Measurements from ENCODE around the gene SLC25A12.

The SLC25A12 gene, protein sequence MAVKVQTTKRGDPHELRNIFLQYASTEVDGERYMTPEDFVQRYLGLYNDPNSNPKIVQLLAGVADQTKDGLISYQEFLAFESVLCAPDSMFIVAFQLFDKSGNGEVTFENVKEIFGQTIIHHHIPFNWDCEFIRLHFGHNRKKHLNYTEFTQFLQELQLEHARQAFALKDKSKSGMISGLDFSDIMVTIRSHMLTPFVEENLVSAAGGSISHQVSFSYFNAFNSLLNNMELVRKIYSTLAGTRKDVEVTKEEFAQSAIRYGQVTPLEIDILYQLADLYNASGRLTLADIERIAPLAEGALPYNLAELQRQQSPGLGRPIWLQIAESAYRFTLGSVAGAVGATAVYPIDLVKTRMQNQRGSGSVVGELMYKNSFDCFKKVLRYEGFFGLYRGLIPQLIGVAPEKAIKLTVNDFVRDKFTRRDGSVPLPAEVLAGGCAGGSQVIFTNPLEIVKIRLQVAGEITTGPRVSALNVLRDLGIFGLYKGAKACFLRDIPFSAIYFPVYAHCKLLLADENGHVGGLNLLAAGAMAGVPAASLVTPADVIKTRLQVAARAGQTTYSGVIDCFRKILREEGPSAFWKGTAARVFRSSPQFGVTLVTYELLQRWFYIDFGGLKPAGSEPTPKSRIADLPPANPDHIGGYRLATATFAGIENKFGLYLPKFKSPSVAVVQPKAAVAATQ

DNA sequence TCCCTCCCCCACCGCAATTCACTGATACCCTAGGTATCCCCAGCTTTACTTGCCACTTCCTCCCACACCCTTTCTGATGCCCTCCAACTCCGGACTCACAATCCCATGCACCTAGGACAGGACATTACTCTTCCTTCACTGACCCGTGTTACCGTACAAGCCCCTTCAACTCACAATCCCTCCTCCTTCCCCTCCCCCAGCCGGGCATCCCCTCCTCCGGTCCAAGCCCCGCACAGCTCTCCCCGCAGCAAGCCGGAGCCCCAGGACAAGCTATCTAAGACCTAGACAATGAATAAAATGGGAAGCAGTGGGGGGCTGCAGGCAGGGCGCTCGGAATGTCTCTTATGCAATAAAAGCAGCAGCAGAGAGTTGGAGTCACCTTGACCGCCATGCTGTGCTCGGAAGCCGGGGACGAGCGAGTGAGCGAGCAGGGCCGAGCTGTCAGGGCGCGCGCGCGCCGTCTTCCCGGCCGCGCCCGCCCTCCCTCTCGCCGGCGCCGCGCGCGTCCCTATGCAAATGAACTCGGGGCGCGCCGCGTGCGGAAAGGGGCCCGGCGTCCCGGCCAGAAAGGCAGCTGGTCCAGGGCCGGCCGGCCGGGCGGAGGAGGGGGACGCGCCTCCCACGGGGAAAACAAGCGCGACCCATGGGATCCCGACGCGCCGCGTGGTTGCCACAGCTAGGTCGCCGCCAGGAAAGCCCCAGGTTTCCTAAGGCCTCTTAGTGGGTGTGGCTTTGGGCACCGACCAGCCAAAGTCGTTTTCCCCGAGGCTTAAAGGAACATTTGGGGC is at the start of gene SLC25A12:
SLC25A12 (minus strand) TSS at position 421 of the 788 bp plus-strand sequence; CDS start at position 391, 30 bp downstream.
- H3K27me3 ChIP-seq (ENCODE audit: insufficient read depth, poor library complexity, severe bottlenecking): no peaks in the 10 kb centered on the region
- DNase-seq (ENCODE audit: low spot score) (peak; percentile 77), ATAC-seq (ENCODE audit: low read depth) (peak; percentile 95)
- H3K27ac ChIP-seq (ENCODE audit: poor library complexity, severe bottlenecking): peak within 1 kb of the TSS; percentile 16
- H3K4me3 ChIP-seq (ENCODE audit: severe bottlenecking): peak within 1 kb of the TSS; percentile 68
- H3K9me3 ChIP-seq (ENCODE audit: severe bottlenecking): no peaks in the 10 kb centered on the region
- H3K36me3 ChIP-seq (ENCODE audit: low read depth): peaks cover 22% of the 10 kb centered on the region
- H3K4me1 ChIP-seq (ENCODE audit: insufficient read depth, poor library complexity, severe bottlenecking): peaks cover 13% of the 10 kb centered on the region
- TF ChIP-seq, protein P1, sequence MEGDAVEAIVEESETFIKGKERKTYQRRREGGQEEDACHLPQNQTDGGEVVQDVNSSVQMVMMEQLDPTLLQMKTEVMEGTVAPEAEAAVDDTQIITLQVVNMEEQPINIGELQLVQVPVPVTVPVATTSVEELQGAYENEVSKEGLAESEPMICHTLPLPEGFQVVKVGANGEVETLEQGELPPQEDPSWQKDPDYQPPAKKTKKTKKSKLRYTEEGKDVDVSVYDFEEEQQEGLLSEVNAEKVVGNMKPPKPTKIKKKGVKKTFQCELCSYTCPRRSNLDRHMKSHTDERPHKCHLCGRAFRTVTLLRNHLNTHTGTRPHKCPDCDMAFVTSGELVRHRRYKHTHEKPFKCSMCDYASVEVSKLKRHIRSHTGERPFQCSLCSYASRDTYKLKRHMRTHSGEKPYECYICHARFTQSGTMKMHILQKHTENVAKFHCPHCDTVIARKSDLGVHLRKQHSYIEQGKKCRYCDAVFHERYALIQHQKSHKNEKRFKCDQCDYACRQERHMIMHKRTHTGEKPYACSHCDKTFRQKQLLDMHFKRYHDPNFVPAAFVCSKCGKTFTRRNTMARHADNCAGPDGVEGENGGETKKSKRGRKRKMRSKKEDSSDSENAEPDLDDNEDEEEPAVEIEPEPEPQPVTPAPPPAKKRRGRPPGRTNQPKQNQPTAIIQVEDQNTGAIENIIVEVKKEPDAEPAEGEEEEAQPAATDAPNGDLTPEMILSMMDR (IDR thresholded peaks at IDR 0.05; ENCODE audit: poor library complexity, severe bottlenecking): no peak

DNA sequence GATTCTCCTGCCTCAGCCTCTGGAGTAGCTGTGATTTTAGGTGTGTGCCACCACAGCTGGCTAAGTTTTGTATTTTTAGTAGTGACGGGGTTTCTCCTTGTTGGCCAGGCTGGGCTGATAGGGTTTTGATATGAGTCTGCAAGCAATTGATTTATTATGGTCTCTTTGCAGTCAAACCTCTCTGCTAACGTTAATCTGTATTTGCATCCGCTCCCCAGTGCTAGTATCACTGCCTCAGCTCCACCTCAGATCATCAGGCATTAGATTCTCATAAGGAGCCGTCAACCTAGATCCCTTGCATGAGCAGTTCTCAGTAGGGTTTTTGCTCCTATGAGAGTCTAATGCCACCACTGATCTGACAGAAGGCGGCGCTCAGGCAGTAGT is 47.3 kb upstream of the SLC25A12 start:
- H3K27ac ChIP-seq (ENCODE audit: poor library complexity, severe bottlenecking): no peak overlapping the region
- H3K27me3 ChIP-seq (ENCODE audit: insufficient read depth, poor library complexity, severe bottlenecking): no peaks in the 10 kb centered on the region
- peaks cover 6% of the 10 kb centered on the region for H3K36me3 ChIP-seq (ENCODE audit: low read depth)
- TF ChIP-seq, protein P1 (IDR thresholded peaks at IDR 0.05; ENCODE audit: poor library complexity, severe bottlenecking): no peak
- H3K4me3 ChIP-seq (ENCODE audit: severe bottlenecking): no peak overlapping the region
- no peaks in the 10 kb centered on the region for H3K9me3 ChIP-seq (ENCODE audit: severe bottlenecking)
- no peak for DNase-seq (ENCODE audit: low spot score)
- no peaks in the 10 kb centered on the region for H3K4me1 ChIP-seq (ENCODE audit: insufficient read depth, poor library complexity, severe bottlenecking)
- ATAC-seq (ENCODE audit: low read depth): no peak

DNA sequence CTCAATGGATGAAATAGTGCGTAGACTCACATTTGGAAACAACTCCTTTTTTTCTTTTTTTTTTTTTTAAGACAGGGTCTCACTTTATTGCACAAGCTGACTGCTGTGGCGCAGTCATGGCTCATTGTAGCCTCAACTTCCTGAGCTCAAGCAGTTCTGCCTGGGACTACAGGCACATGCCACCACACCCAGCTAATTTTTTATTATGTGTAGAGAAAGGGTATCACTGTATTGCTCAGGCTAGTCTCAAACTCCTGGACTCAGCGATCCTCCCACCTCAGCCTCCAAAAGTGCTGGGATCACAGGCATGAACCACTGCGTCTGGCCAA is 45.7 kb upstream of the SLC25A12 start:
- DNase-seq (ENCODE audit: low spot score): no peak
- no peak for ATAC-seq (ENCODE audit: low read depth)
- no peaks in the 10 kb centered on the region for H3K4me1 ChIP-seq (ENCODE audit: insufficient read depth, poor library complexity, severe bottlenecking)
- no peaks in the 10 kb centered on the region for H3K27me3 ChIP-seq (ENCODE audit: insufficient read depth, poor library complexity, severe bottlenecking)
- no peaks in the 10 kb centered on the region for H3K9me3 ChIP-seq (ENCODE audit: severe bottlenecking)
- H3K4me3 ChIP-seq (ENCODE audit: severe bottlenecking): no peak overlapping the region
- peaks cover 6% of the 10 kb centered on the region for H3K36me3 ChIP-seq (ENCODE audit: low read depth)
- TF ChIP-seq, protein P1 (IDR thresholded peaks at IDR 0.05; ENCODE audit: poor library complexity, severe bottlenecking): no peak
- H3K27ac ChIP-seq (ENCODE audit: poor library complexity, severe bottlenecking): no peak overlapping the region

DNA sequence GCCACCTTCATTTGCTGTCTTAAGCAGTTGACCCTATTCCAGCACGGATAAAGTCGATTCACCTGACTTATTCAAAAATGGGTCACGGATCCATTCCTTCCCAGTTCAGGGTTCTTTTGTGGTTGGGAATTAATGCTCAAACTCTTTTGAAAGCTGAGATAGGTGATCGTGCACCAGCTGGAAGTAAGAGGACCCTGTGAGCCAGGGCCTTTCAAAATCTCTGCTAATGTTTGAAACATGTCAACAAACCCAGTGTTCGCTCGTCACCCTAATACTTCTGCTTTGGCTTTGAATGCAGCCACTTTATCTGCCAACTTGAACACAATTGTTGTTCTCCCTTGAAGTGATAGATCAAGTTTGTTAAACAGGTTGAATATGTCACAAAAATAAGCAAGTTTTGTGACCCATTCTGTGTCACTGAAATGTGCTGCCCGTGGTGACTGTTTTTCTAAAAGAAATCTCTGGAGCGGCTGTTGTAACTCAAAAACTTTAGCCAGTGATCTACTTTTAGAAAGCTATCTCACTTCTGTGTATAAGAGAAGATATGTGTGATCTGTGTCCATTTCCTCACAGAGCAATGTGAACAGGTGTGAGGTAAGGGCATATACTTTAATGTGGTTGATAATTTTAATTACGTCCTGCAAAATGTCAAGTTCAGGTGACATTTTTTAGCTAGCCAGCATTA is 45.2 kb upstream of the SLC25A12 start:
- DNase-seq (ENCODE audit: low spot score): no peak
- TF ChIP-seq, protein P1 (IDR thresholded peaks at IDR 0.05; ENCODE audit: poor library complexity, severe bottlenecking): no peak
- Histone ChIP-seq H3K4me1 (ENCODE audit: insufficient read depth, poor library complexity, severe bottlenecking) (no peaks in the 10 kb centered on the region), H3K27me3 (ENCODE audit: insufficient read depth, poor library complexity, severe bottlenecking) (no peaks in the 10 kb centered on the region), H3K36me3 (ENCODE audit: low read depth) (peaks cover 6% of the 10 kb centered on the region), H3K27ac (ENCODE audit: poor library complexity, severe bottlenecking) (no peak overlapping the region), H3K9me3 (ENCODE audit: severe bottlenecking) (no peaks in the 10 kb centered on the region), H3K4me3 (ENCODE audit: severe bottlenecking) (no peak overlapping the region)
- no peak for ATAC-seq (ENCODE audit: low read depth)
